Central memory CD8-positive, alpha-beta T cell (primary cell): ENCODE measurements around the gene SRC.
A peak's percentile ranks its signal among the peaks of the same experiment; 100 is the strongest.

Experiments
- ATAC-seq: fragments of 150-1000 bp; cut with Tn5 transposase; replicated peaks from 2 replicates; pipeline ENCODE4 v1.10.0; 2022; ENCODE audit warnings: mild to moderate bottlenecking, moderate FRiP score, moderate number of reproducible peaks; ENCODE audit not compliant: poor library complexity, severe bottlenecking; ENCODE audit errors: extremely low read depth
- DNase-seq, 2 donors: peaks; one replicate each; pipeline ENCODE4 v3.0.0; 2021; ENCODE audit warnings: low spot score in 2 of 2
- H3K27ac Mint-ChIP-seq: one replicate; pipeline ENCODE4 v1.8.0; 2022; ENCODE audit warnings: low read depth, mild to moderate bottlenecking, moderate library complexity, mixed read lengths
- H3K27me3 Mint-ChIP-seq: one replicate; pipeline ENCODE4 v1.8.0; 2022; ENCODE audit warnings: mixed read lengths
- H3K36me3 Mint-ChIP-seq: one replicate; pipeline ENCODE4 v1.8.0; 2022; ENCODE audit warnings: mild to moderate bottlenecking, moderate library complexity, mixed read lengths; ENCODE audit not compliant: insufficient read depth
- H3K4me1 Mint-ChIP-seq: one replicate; pipeline ENCODE4 v1.8.0; 2022; ENCODE audit warnings: mixed read lengths
- H3K4me3 Mint-ChIP-seq: one replicate; pipeline ENCODE4 v1.8.0; 2022; ENCODE audit warnings: mild to moderate bottlenecking, moderate library complexity, mixed read lengths
- H3K9me3 Mint-ChIP-seq: one replicate; pipeline ENCODE4 v1.8.0; 2022; ENCODE audit warnings: mixed read lengths

The SRC gene

GRCh38 chr20:37345339-37346235 is at the start of gene SRC:
SRC (plus strand) TSS chr20:37346140; CDS start chr20:37384154, 38,014 bp downstream.
- Mint-ChIP-seq H3K27ac (peak within 1 kb of the TSS; percentile 29), H3K36me3 (no peaks in the 10 kb centered on the region), H3K4me1 (peaks cover 11% of the 10 kb centered on the region), H3K4me3 (peak within 1 kb of the TSS; percentile 75), H3K9me3 (no peaks in the 10 kb centered on the region), H3K27me3 (no peaks in the 10 kb centered on the region)
- no peak for ATAC-seq
- no peak for DNase-seq

DNA sequence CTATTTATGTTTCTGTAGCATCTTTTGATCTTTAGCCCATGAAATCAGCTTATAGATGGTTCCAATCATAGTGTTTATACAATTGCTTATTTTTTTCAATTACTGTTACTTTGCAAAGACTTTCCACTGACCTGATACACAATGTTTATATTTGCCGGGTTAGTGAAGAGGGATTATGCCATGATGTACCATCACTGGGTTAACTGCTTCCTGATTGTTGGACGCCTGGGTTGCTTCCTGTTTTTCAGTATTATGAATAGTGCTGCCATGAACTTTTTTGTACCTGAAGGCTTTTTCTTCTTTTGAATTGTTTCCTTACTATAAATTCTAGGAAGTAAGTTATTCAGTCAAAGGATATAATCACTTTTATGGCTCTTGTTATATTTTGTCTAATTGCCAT is 49.6 kb upstream of the SRC start:
- ATAC-seq (no peak), DNase-seq (no peak)
- Mint-ChIP-seq H3K9me3 (no peaks in the 10 kb centered on the region), H3K27ac (no peak overlapping the region), H3K4me3 (no peak overlapping the region), H3K4me1 (peaks cover 58% of the 10 kb centered on the region), H3K27me3 (no peaks in the 10 kb centered on the region), H3K36me3 (peaks cover 10% of the 10 kb centered on the region)

GRCh38 chr20:37297066-37297736 is 48.7 kb upstream of the SRC start:
- H3K4me1 Mint-ChIP-seq: peaks cover 57% of the 10 kb centered on the region
- ATAC-seq (no peak), DNase-seq (no peak)
- no peak overlapping the region for H3K4me3 Mint-ChIP-seq
- no peaks in the 10 kb centered on the region for H3K27me3 Mint-ChIP-seq
- H3K9me3 Mint-ChIP-seq: no peaks in the 10 kb centered on the region
- peaks cover 14% of the 10 kb centered on the region for H3K36me3 Mint-ChIP-seq
- H3K27ac Mint-ChIP-seq: no peak overlapping the region

DNA sequence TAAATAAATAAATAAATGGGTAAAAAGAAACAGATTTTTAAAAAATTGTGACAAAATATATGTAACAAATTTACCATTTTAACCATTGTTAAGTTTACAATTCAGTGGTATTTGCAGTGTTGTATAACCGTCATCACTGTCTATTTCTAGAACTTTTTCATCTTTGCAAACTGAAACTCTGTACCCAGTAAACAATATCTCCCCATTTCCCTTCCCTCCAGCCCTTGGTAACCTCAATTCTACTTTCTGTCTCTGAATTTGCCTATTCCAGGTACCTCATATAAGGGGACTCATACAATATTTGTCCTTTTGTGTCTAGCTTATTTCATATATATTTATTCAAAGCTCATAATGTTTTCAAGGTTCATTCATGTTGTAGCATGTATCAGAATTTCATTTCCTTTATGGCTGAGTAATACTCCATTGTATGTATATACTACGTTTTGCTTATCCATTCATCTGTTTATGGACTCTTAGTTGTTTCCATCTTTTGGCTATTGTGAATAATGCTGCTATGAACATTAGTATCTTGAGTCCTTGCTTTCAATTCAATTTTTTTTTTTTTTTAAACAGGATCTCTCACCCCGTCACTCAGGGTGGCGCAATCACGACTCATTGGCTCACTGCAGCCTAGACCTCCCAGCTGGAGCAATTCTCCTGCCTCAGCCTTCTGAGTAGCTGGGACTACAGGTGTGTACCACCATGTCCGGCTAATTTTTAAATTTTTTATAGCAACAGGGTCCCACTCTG is 47.6 kb upstream of the SRC start:
- H3K4me3 Mint-ChIP-seq: no peak overlapping the region
- no peaks in the 10 kb centered on the region for H3K9me3 Mint-ChIP-seq
- ATAC-seq (no peak), DNase-seq (no peak)
- no peak overlapping the region for H3K27ac Mint-ChIP-seq
- no peaks in the 10 kb centered on the region for H3K27me3 Mint-ChIP-seq
- peaks cover 50% of the 10 kb centered on the region for H3K4me1 Mint-ChIP-seq
- H3K36me3 Mint-ChIP-seq: peaks cover 18% of the 10 kb centered on the region

DNA sequence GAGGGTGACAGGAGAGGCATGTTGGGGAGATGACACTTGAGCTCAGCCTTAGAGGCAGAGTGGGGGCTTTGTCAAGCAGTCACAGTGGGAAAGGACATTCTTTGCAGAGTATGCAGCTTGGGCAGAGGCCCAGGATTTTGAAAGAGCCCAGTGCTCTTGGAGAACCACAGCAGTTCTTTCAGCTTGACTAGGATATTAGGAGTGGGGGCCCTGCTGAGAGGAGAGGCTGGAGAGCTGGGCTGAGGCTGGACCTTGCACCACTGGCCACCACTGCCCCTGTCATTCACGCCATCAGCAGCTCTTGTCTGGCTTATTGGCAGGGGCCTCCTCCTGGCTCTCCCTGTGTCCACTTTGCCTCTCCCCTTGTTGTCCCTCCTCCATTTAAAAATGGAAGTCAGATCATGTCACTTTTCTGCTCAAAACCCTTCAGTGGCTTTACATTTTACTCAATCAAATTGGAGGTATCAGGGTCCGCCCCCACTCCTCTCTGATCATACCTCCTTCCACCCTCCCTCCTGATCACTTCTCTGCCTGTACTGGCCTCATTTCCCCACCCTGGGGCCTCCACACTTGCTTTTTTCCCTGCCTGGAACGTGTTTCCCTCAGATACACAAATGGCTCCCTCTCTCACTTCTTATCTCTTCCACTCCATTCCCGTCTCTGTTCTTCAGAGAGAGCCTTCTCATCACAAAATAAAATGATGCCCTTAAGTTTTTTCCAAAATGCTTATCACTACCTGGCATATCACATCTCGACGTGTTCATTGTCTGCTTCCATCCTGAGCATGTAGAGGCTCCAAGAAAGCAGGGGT is 46.0 kb upstream of the SRC start:
- no peak for DNase-seq
- H3K36me3 Mint-ChIP-seq: peaks cover 20% of the 10 kb centered on the region
- no peaks in the 10 kb centered on the region for H3K27me3 Mint-ChIP-seq
- peaks cover 43% of the 10 kb centered on the region for H3K4me1 Mint-ChIP-seq
- peak overlapping the region; percentile 63 for H3K27ac Mint-ChIP-seq
- H3K4me3 Mint-ChIP-seq: no peak overlapping the region
- no peaks in the 10 kb centered on the region for H3K9me3 Mint-ChIP-seq
- no peak for ATAC-seq

GRCh38 chr20:37301120-37301519 is 44.8 kb upstream of the SRC start:
- ATAC-seq: no peak
- Mint-ChIP-seq H3K27me3 (no peaks in the 10 kb centered on the region), H3K27ac (no peak overlapping the region), H3K4me3 (no peak overlapping the region), H3K4me1 (peaks cover 36% of the 10 kb centered on the region), H3K36me3 (peaks cover 23% of the 10 kb centered on the region), H3K9me3 (no peaks in the 10 kb centered on the region)
- DNase-seq: no peak

- Mint-ChIP-seq H3K27me3 (no peaks in the 10 kb centered on the region), H3K4me1 (peaks cover 32% of the 10 kb centered on the region), H3K36me3 (peaks cover 23% of the 10 kb centered on the region), H3K4me3 (no peak overlapping the region), H3K9me3 (no peaks in the 10 kb centered on the region), H3K27ac (no peak overlapping the region)
- DNase-seq (no peak), ATAC-seq (no peak)
Measured at GRCh38 chr20:37301558-37301957, 44.4 kb upstream of the SRC start.

GRCh38 chr20:37302981-37303380 is 43.0 kb upstream of the SRC start:
- Mint-ChIP-seq H3K9me3 (no peaks in the 10 kb centered on the region), H3K4me3 (no peak overlapping the region), H3K36me3 (peaks cover 20% of the 10 kb centered on the region), H3K27me3 (no peaks in the 10 kb centered on the region), H3K4me1 (peaks cover 24% of the 10 kb centered on the region), H3K27ac (no peak overlapping the region)
- ATAC-seq (no peak), DNase-seq (no peak)

DNA sequence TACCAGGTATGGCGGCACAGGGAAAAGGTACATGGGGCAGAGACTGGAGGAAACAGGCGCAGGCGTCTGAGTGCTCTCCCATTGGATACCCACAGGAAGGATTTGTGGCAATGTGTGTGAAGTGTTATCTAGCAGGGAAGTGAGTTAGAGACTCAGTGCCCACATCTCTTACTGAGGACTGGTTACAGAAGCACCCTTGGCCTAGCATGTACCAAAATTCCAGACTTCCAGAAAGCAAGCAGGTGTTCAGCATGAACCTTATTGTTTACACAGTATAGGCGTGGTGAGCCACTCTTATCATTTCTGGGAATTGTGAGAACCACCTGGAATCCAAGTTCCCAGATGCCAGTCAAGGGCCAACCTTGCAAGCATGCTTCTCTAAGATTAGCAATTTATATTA is 42.3 kb upstream of the SRC start:
- H3K36me3 Mint-ChIP-seq: peaks cover 16% of the 10 kb centered on the region
- ATAC-seq: no peak

GRCh38 chr20:37305079-37305478 is 40.9 kb upstream of the SRC start:
- no peak overlapping the region for H3K4me3 Mint-ChIP-seq
- no peak for ATAC-seq
- H3K27me3 Mint-ChIP-seq: no peaks in the 10 kb centered on the region
- no peaks in the 10 kb centered on the region for H3K9me3 Mint-ChIP-seq
- peaks cover 28% of the 10 kb centered on the region for H3K4me1 Mint-ChIP-seq
- H3K27ac Mint-ChIP-seq: no peak overlapping the region
- DNase-seq: no peak
- peaks cover 16% of the 10 kb centered on the region for H3K36me3 Mint-ChIP-seq

More for the DNA sequence above, 42.3 kb upstream of the SRC start:
- Mint-ChIP-seq H3K4me3 (no peak overlapping the region), H3K27me3 (no peaks in the 10 kb centered on the region), H3K4me1 (peaks cover 25% of the 10 kb centered on the region), H3K27ac (no peak overlapping the region), H3K9me3 (no peaks in the 10 kb centered on the region)
- DNase-seq: no peak

DNA sequence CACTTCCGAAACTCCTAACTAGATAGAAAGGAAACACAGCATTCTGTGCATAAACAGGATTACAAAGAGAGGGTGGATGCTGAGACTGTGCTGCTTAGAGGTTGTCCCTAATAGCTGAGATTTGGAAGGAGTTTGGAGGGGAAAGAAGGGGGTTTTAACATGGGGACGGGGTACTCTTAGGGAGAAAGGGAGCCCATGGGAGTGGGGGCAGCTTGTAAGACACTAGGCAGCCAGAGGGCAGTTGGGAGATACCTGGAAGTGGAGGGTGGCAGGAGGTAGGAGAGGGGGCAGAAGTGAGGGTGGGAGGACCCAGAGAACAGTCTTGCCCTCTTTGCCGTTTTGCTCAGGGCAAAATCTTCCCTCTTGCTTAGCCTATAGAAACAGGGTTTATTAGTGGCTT is 40.1 kb upstream of the SRC start:
- peaks cover 26% of the 10 kb centered on the region for H3K4me1 Mint-ChIP-seq
- peaks cover 15% of the 10 kb centered on the region for H3K36me3 Mint-ChIP-seq
- no peak overlapping the region for H3K27ac Mint-ChIP-seq
- ATAC-seq: no peak
- no peaks in the 10 kb centered on the region for H3K27me3 Mint-ChIP-seq
- no peak for DNase-seq
- no peaks in the 10 kb centered on the region for H3K9me3 Mint-ChIP-seq
- no peak overlapping the region for H3K4me3 Mint-ChIP-seq
